AG04449 (cell line): ENCODE results near the gene OBSL1.

Experiments
- CTCF ChIA-PET: fragments of 350-600 bp; formaldehyde crosslinking; extraction: SDS; loops from one replicate; lab custom pipeline; 2021; ENCODE audit warnings: antibody characterized with exemption; lab: Yijun Ruan, JAX
- POLR2A ChIA-PET: fragments of 400-600, 350-600 bp; formaldehyde crosslinking; extraction: SDS; loops from one replicate; lab custom pipeline; 2020; ENCODE audit warnings: antibody characterized with exemption, inconsistent platforms; lab: Yijun Ruan, JAX
- DNase-seq: peaks from one replicate; pipeline ENCODE4 v3.0.0-alpha.2; 2010; ENCODE audit warnings: low read depth, low spot score
- H3K4me3 ChIP-seq: 2 replicates; pipeline ENCODE4 v1.5.1; 2011; ENCODE audit warnings: low read depth, mild to moderate bottlenecking, control low read depth, low read length
- CTCF ChIP-seq: IDR thresholded peaks from one replicate; pipeline ENCODE4 v1.5.1; 2011; ENCODE audit warnings: mild to moderate bottlenecking, moderate library complexity, low read length, control low read depth, inconsistent platforms; ENCODE audit not compliant: insufficient read depth; ENCODE audit errors: missing control alignments

OBSL1 gene

DNA sequence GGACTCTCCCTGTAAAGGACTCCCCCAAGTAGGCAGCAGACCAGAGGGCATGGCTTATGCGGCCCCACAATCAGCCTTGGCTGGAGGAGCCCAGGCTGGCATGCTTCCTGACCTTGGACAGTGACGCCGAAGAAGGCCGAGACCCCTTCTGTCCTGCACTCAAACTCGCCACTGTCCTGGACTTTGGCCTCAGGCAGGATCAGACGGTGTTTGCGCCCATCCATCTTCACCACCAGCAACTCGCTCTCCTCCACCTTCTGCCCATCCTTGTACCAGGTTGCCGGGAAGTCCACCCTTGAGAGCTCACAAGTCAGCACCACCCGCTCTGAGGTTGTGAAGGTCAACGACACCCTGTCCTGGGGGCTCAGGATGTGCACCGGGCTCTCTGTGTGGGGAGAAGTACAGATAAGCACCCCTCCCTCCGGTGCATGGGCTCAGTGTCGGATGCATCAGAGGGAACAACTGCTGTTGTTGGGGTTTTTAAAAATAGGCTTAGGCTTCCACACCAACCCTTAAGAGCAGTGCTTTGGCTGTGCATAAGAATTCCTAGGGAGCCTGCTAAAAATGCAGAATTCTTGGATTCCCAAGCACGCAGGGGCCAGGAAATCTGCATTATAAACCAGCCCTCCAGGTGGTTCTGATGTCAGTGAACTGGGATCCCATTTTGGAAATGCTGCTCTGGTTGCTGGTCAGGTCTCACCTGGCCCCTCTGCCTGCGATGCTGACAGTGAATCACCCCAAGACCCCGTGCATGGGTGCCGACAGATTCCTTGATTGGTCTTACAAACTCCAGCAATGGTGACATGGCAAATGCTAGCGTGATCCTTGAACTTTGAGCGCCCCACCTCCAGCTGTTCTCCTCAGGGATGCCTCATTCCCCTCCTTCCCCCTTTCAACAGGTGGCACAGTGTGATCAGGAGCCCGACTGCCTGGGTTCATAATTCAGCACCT is 5.9 kb downstream of the OBSL1 start:
- DNase-seq, result no peak
- no peak for TF ChIP-seq CTCF
- no peak overlapping the region for H3K4me3 ChIP-seq
- POLR2A ChIA-PET, result interaction anchor here (1.0 kb wide), 1 partner anchor 31 kb away, joined by 3 read pairs; no protein-coding TSS in a partner anchor
- CTCF ChIA-PET, result interaction anchor here (1.0 to 2.8 kb wide), 3 partner anchors 24 to 125 kb away, joined by 3 to 10 read pairs (median 5); no protein-coding TSS in a partner anchor

- CTCF ChIA-PET, result interaction anchor here (1.1 to 5.7 kb wide), 5 partner anchors 7 to 129 kb away, joined by 3 to 72 read pairs (median 34); partner anchors contain the start of genes INHA and OBSL1
Observed at GRCh38 chr2:219563271-219563928, 7.9 kb downstream of the OBSL1 start.

DNA sequence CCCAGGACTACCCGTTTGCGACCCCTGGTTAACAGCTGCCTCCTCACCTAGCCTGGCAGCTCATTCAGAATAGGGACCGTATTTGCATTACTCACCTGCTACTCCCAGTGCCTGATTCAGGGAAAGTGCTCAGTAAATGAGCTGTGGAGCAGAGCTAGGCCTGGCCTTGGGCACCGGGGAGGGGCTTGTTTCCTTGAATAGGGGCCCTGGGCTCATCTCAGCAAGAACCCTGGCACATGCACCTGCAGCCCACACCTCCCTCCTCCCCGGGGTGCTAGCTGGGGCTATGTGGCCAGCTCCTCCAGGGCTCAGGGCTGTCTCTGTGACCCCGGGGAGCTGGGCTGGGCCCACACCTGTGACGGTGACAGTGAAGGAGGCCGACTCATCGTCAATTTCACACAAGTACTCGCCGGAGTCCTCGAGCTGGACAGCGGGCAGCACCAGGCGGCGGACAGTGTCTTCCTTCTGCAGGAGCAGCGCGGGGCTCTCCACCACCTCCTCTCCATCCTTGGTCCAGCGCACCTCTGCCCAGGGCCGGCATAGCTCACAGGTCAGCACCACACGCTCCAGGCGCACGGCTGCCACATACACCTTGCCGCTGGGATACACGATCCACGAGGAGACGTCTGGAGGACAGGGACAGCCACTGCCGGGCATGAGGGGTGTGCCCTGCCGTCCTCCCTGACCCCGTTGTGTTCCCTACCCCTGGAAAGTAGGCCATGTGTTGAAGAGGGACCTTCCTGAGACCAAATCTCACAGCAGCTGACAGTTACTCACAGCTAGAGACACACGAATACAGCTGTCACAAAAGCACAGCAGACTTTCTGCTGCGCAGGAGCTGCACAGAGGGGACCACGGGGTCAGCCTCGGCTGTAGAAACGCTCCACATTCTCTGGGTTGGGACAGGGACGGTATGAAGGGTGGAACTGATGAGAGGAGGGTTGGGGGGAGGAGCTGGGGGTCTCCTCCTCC is 9.0 kb downstream of the OBSL1 start:
- POLR2A ChIA-PET, result interaction anchor here (0.8 to 1.1 kb wide), 3 partner anchors 8 to 94 kb away, joined by 3 to 5 read pairs (median 5); partner anchors contain the start of genes INHA and OBSL1
- no peak for DNase-seq

More at GRCh38 chr2:219563271-219563928, 7.9 kb downstream of the OBSL1 start:
- DNase-seq, result no peak
- H3K4me3 ChIP-seq, result no peak overlapping the region
- POLR2A ChIA-PET, result interaction anchor here (1.1 kb wide), 1 partner anchor 8 kb away, joined by 5 read pairs; the partner anchor contains the start of genes INHA and OBSL1
- no peak for TF ChIP-seq CTCF

DNA sequence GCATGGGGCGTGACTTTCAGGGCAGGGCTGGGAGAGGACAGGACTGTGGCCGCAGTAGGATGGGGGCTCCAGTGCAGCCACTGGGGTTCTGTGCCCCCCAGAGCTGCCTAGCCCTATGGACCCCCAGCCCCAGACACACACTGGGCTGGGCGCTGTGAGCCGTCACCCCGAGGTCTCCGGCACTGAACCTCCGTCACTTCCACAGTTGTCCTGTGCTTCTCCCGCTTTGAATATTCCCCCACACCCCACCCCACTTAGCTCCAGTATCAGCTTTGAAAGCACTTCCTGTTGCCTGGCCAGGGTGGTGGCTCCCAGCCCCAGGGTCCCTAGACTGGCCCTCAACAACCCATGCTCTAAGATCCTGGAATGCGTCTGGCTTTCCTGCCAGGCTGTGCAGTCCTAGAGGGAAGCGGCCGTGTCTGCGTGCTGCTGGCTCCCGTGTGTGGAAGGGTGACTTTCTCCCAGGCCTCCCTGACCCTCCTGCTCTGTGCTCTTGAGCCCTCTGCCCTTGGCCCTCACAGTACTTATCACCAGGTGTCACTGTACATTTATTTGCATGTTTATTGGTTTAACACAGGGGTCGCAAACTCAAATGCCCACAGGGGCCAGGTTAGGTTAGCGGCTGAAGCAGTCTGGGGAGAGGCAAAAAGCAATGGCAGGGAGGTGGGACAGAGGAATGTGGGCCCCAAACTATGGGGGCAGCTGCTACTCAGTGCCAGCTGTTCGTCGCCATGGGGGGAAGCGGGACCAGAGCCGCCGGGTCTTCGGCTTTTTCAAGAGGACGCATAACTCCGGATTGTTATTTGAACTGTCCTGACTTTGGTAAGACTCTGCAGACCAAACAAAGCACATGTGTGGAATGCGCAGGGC is 9.9 kb downstream of the OBSL1 start:
- TF ChIP-seq CTCF, result no peak
- POLR2A ChIA-PET, result interaction anchor here (0.6 to 0.8 kb wide), 2 partner anchors 9 to 10 kb away, joined by 3 to 5 read pairs; no protein-coding TSS in a partner anchor
- H3K4me3 ChIP-seq, result no peak overlapping the region
- CTCF ChIA-PET, result interaction anchor here (1.0 to 5.7 kb wide), 24 partner anchors 9 to 173 kb away, joined by 3 to 72 read pairs (median 7); partner anchors contain the start of genes CHPF, INHA, OBSL1 and STK11IP
- no peak for DNase-seq

More for the DNA sequence above, 9.0 kb downstream of the OBSL1 start:
- no peak overlapping the region for H3K4me3 ChIP-seq
- CTCF ChIA-PET, result interaction anchor here (2.3 to 5.7 kb wide), 6 partner anchors 8 to 127 kb away, joined by 7 to 72 read pairs (median 28); partner anchors contain the start of genes INHA and OBSL1
- TF ChIP-seq CTCF, result no peak

DNA sequence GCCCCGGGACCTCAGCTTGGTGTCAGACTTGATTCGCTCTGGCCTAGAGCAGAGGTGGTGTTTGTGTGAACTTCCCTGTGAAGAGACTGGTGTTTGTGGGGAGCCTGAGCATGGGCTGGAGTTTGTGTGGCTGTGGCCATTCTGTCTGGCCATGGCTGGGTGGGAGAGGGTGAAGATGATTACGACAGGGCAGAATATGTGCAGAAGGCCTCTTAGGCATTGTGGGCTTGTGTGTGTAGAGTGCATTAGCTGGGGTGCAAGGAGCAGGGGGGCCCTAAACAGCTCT is 10.5 kb downstream of the OBSL1 start:
- CTCF ChIA-PET, result interaction anchor here (0.8 to 5.7 kb wide), 35 partner anchors 9 to 172 kb away, joined by 3 to 72 read pairs (median 7); partner anchors contain the start of genes CHPF, INHA, OBSL1 and STK11IP
- POLR2A ChIA-PET, result interaction anchor here (0.6 kb wide), 1 partner anchor 9 kb away, joined by 3 read pairs; no protein-coding TSS in a partner anchor

More for the DNA sequence above, 10.5 kb downstream of the OBSL1 start:
- no peak for TF ChIP-seq CTCF
- H3K4me3 ChIP-seq, result no peak overlapping the region
- DNase-seq, result no peak
